ENCODE results near the gene RAB4B. TPM values are rescaled to one million over a fixed set of nuclear protein-coding genes. Genes with fewer than 3 reads are reported as not detected.

Gene RAB4B
- total RNA-seq, 1 donor from 2014 or later: 7.9 TPM

- no peaks in the 10 kb centered on the region for H3K27me3 ChIP-seq (ENCODE audit: control insufficient read depth, insufficient read depth, low read length)
- FAIRE-seq (no peak), DNase-seq (ENCODE audit: low read depth) (no peak)
- peaks cover 21% of the 10 kb centered on the region for H3K36me3 ChIP-seq (ENCODE audit: control insufficient read depth, insufficient read depth, low read length)
- no peak for TF ChIP-seq CTCF (IDR thresholded peaks at IDR 0.05; ENCODE audit: insufficient read depth, low read length, severe bottlenecking)
- no peak overlapping the region for H3K4me3 ChIP-seq (ENCODE audit: low read depth, low read length)
These were observed 27.3 kb downstream of the RAB4B start for GRCh38 chr19:40805258-40805868.

- peaks cover 17% of the 10 kb centered on the region for H3K36me3 ChIP-seq (ENCODE audit: control insufficient read depth, insufficient read depth, low read length)
- DNase-seq (ENCODE audit: low read depth) (peak; percentile 90), FAIRE-seq (no peak)
- peak; percentile 96 for TF ChIP-seq CTCF (IDR thresholded peaks at IDR 0.05; ENCODE audit: insufficient read depth, low read length, severe bottlenecking)
- no peaks in the 10 kb centered on the region for H3K27me3 ChIP-seq (ENCODE audit: control insufficient read depth, insufficient read depth, low read length)
- no peak overlapping the region for H3K4me3 ChIP-seq (ENCODE audit: low read depth, low read length)
These were observed 28.5 kb downstream of the RAB4B start for GRCh38 chr19:40806423-40807146.

- no peaks in the 10 kb centered on the region for H3K27me3 ChIP-seq (ENCODE audit: control insufficient read depth, insufficient read depth, low read length)
- DNase-seq (ENCODE audit: low read depth): no peak
- peaks cover 16% of the 10 kb centered on the region for H3K36me3 ChIP-seq (ENCODE audit: control insufficient read depth, insufficient read depth, low read length)
- peak; percentile 47 for TF ChIP-seq CTCF (IDR thresholded peaks at IDR 0.05; ENCODE audit: insufficient read depth, low read length, severe bottlenecking)
- FAIRE-seq: no peak
- no peak overlapping the region for H3K4me3 ChIP-seq (ENCODE audit: low read depth, low read length)
These were observed 29.3 kb downstream of the RAB4B start for GRCh38 chr19:40807147-40808020.

- DNase-seq (ENCODE audit: low read depth): no peak
- no peak for FAIRE-seq
- TF ChIP-seq CTCF (IDR thresholded peaks at IDR 0.05; ENCODE audit: insufficient read depth, low read length, severe bottlenecking): no peak
- Histone ChIP-seq H3K4me3 (ENCODE audit: low read depth, low read length) (no peak overlapping the region), H3K36me3 (ENCODE audit: control insufficient read depth, insufficient read depth, low read length) (peaks cover 14% of the 10 kb centered on the region), H3K27me3 (ENCODE audit: control insufficient read depth, insufficient read depth, low read length) (no peaks in the 10 kb centered on the region)
These were observed 29.9 kb downstream of the RAB4B start for GRCh38 chr19:40808021-40808325.

GRCh38 chr19:40808497-40808896 is 30.4 kb downstream of the RAB4B start:
- no peak for DNase-seq (ENCODE audit: low read depth)
- Histone ChIP-seq H3K36me3 (ENCODE audit: control insufficient read depth, insufficient read depth, low read length) (peaks cover 14% of the 10 kb centered on the region), H3K4me3 (ENCODE audit: low read depth, low read length) (no peak overlapping the region), H3K27me3 (ENCODE audit: control insufficient read depth, insufficient read depth, low read length) (no peaks in the 10 kb centered on the region)
- FAIRE-seq: no peak
- no peak for TF ChIP-seq CTCF (IDR thresholded peaks at IDR 0.05; ENCODE audit: insufficient read depth, low read length, severe bottlenecking)

Measured in bronchial epithelial cell (primary cell).